GM18861 (cell line): ENCODE data around the gene KPNA2.

Experiments
- ATAC-seq: cut with Tn5 transposase; IDR thresholded peaks from one replicate; pipeline ENCODE4 v1.9.1; 2021; ENCODE audit not compliant: unreplicated experiment

Gene KPNA2

GRCh38 chr17:68095205-68095811 lies 59.8 kb downstream of the KPNA2 start:
- ATAC-seq, result no peak

GRCh38 chr17:68096111-68096510 lies 60.6 kb downstream of the KPNA2 start:
- ATAC-seq, result no peak
